Mucosa of gallbladder (tissue), 1 donor: Measurements from ENCODE around the gene SLC25A21. TPM values are rescaled to one million over a fixed set of nuclear protein-coding genes. Genes with fewer than 3 reads are reported as not detected.

Source experiments
- DNase-seq: peaks from one replicate; pipeline ENCODE4 v3.0.0-alpha.2; 2020; ENCODE audit warnings: low spot score
- total RNA-seq: library from RNA; stranded (reverse); gene quantifications from one replicate; pipeline ENCODE4 v1.2.1, GENCODE V29; 2021
- donor health status: DM: no; HTN: no; CAD: no.

SLC25A21 gene
- total RNA-seq, 1 donor from 2014 or later = 1.6 TPM

DNA sequence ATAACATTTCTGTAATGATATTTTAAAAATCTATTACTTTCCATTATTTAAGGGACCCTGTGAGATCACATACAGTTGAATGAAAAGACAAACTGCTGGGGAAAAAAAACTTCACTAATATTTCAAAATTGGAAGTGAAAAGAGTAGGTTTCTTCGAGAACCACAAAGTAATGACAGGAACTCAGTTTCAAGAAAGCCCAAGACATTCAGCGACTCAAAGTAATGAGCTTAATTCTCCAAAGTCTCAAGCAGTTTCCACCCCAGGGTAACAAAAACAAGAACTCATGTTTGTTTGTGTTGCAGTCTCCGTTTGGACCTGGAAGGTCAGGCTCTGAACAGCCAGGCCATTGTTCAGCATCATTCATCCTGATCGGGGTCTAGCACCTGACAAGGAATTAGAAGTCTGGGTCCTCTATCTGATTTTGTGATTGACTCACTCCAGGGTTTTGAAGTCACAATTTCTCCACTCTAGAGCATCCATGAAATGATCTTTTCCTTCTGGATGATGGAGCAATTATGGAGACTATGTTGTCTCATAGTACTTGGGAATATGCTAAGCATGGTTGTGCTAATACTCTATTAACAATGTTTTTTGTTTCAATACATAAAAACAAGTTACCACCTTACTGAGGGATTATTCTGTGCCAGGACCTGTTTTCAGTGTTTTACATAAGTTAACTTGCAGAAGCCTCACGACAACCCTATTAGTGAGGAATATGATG, 126.9 kb downstream of the SLC25A21 start:
- no peak for DNase-seq

DNA sequence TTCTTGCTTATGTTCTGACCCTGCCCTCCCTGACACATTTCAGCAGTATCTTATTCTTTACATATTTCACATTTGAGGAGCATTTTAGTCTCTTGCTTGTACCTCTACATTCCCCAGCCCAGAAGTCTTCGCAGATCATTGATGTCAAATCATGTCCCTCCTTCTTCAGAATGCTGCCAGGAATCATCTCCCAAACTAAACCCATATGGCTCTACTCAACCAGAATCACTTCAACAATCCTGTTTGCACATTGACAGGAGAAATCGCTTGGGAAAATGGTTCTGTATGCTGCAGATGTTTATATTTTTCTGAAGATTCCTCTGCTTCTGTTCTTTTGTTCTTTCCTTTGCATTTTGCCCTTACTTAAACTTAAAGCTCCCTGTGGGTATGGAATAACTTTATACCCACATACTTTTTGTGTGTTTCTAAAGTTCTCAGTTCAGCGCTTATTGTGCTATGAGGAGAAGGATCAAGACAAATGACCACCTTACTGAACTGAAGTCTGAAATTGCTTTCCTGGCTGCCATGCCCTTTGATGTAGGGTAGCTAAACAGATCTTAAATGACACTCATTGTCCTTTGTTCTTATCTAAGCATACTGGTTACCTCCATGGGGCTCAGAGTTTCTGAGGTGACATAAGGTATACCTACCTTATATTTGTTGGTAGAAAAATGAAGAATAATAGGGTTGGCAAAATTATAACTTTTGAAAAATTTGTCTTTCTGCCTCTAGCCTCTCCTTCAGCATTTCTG, 134.6 kb downstream of the SLC25A21 start:
- DNase-seq = no peak

DNA sequence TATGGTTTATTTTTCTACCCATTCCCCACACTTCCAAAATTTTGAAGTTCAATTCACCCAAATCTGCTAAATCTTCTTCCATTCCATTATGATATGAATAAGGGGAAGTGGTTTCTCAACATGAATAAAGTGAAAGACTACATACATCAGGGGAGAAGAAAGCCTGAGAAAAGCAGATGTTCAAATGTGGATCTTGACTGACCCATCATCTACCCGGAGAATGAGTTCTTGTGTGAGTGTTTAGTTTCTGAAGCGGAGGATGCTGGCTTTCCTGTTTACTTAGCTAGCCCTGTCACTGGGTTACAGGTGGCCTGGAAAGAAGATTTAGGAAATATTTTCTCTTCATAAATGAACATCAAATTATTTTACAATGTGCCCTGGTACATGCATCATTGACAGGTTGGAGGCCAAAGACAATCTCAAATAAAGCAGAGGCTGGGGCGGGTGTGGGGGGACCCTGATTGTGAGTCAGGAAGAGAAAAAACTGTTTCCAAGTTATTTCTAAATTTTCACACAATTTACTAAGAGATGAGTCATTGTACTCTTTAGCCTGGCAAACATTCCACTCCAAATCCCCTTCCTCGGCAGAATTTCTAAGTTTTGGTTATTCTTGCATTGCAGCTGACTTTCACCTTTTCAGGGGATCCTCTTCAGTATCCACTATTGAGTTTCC, 135.6 kb downstream of the SLC25A21 start:
- no peak for DNase-seq

DNA sequence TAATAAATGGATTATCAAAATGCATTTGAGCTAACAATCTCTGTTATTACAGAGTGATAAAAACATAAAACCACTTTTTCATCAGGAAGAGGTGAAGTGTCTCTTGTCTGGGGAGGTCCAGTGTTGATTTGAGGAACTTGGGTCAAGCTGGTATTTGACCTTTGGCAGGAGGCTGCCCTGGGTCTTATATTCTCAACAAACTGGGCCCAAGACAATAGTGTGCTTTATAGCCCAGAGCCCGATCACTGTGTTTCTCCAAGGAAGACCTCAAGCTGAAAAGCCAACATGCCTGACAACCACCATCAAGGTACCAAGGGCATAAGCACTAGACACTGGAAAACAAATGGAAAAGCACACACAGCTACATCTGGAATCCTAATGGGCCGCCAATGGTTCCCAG, 137.0 kb downstream of the SLC25A21 start:
- no peak for DNase-seq

DNA sequence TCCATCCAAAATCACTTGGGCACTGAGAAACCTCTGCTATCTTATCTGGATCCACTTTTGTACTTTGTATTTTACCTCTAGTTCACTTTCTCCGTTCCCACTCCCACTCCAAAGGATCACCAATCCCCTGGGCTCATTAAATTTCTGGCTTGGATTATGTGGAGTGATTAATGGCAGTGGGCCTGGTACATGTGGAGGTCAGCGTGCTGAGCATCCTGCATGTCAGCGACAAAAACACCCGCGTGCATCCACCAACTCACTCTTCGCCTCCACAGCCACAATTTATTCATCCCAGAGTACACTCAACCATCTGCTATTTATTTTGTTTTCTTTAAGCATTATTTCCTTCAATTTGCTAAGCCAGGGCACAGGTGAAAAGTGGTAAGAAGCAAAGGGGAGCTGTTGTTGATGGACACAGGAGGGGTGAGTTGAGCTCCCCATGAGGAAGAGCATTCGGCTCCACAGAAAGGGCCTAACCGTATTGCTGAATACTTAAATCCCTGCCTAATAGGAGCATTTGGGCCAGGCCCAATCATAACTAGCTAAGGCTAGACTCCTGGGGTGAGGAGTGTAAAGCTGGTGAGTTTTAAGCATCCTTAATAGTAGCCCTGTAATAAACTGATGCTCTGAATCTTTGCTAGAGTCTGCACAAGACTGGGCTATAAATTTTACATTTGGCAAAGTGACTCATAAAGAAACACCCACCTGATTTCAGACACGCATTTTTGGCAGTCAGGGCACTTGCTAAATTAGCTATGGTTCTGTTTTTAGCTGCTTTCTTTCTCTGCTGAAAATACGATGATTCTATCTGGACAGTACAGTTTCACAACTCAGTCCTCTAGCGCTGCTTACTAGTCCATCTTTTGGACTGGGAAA, 137.8 kb downstream of the SLC25A21 start:
- no peak for DNase-seq

DNA sequence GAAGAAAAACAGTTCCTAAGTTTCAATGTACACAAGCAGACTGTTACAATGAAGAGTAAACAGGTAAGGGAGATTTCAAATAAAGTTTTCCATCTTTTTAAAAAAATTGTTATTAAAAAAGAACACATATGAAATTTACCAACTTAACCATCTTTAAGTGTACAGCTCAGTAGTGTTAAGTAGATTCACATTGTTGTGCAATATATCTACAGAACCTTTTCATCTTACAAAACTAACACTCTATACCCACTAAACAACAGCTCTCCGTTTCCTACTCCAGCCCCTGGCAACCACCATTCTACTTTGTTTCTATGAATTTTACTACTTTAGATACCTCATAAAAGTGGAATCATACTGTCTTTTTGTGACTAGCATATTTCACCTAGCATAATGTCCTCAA, 139.5 kb downstream of the SLC25A21 start:
- DNase-seq = no peak

DNA sequence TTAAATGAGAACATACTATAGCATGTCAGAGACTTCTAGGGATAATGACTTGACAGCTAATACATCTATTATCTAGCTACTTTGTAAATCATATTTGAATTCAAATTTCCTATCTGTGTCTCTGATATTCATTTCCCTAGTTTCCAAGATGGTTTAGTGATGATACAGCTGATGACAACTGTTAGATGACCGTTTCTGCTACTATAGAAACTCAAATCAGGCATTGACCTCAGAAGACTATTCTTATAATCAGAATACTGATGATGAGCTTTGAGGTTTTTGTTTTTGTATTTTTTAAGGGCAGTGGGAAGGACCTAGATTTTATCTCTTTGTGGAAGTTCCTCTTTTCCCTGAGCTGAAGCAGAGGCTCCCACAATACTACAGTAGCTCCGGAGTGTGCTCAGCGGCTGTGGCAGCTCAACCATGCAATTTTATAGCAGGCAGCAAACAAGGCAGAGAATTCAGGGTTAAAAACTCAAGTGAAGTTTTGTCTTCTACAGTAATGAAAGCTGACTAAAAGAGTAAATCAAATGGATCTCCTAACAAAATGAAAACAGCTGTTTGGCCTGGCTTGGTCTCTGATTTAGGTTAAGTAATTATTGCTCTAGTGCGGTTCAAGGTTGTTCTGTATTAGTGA, 145.1 kb downstream of the SLC25A21 start:
- DNase-seq = no peak

DNA sequence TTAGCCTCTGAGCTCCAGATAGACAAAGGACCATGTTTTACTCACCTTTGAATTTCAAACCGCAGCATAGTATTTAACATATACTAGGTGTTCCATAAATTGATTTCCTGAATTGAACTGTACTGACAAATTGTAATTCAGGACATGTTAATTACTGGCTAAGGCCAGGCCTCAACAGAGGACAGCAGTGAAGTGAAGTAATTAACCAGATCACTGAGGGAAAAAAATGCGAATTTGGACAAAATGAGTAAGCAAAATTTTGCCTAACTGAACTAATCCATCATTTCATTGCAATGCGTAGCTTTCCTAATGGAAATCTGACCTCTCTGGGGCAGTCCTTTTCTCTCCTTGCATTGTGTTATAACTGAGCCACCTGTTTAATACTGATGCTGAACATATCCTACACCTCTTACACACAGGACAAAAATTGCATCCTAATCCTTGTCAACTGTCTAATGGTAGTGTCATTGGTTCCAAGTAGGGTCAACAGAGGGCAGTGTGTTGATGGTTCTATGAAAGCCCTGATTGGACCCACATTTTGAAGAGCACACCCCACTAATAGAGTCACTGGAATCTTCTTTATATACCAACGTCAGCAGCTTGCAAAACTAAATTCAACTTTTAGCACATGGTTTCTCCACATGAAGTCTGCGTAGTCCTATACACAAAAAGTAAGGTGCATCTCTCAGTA, 148.4 kb downstream of the SLC25A21 start:
- no peak for DNase-seq

DNA sequence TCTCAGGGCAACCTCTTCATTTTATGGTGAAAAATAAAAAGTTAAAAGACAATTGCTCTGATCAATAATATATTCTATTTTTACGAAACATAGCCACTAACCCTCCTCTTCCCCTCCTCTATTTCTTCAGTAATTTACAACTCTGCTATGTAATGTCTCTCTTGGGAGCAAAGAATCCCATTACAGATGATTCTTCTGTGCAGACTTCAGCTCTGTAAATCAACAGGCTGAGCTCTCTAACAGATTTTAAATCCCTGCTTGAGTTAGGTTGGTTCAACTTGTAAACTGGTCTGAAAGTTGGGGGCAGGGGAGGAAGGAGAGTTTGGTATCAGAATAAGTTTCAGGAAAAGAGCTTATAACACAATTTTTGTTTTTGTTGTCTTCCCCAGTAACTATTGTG, 151.0 kb downstream of the SLC25A21 start:
- DNase-seq = no peak

DNA sequence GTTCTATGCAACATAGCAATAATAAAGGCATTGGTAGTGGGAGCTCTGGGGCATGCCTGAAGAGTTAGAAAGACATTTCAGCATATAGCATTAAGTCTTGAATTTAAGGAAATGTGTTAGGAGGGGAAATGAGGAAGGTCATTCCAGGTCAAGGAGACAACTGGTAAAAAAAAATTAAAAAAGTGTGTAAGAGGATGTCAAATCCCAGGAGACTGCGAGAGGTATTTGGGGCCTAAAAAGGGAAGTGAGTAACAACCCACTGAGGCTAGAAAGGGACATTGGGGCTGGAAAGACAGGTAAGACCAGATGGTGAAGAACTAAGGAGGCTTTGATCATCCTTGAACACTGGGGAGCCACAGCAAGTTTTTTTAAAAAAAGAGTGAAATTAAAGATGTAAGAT, 152.9 kb downstream of the SLC25A21 start:
- no peak for DNase-seq

DNA sequence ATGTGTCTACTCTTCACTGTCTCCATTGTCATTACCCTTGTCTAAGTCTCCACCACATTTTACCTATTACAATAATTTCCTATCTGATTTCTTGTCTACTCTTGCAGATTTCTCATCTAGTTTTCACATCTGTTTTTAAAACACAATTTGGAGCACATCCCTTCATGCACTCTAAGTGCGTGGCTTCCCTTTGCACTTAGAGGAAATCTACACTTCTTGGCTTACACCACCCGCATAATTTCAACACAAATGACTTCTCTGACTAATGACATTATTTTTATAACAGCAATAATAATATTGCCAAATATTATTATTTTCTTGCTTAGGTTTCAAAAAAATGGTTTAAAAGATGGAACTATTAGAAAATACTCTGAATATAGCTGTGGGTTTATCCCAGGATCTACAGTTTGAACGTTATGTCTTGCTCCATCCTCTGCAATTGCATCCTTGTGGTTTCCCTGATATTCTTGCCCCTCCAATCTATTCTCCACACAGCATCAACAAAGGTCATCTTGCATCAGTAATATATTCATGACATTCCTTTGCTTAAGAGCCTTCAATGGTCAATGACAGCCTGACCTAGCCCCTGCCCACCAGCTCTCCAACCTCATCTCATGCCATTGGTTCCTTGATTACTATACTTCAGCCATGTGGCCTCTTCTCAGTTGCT, 153.7 kb downstream of the SLC25A21 start:
- no peak for DNase-seq

DNA sequence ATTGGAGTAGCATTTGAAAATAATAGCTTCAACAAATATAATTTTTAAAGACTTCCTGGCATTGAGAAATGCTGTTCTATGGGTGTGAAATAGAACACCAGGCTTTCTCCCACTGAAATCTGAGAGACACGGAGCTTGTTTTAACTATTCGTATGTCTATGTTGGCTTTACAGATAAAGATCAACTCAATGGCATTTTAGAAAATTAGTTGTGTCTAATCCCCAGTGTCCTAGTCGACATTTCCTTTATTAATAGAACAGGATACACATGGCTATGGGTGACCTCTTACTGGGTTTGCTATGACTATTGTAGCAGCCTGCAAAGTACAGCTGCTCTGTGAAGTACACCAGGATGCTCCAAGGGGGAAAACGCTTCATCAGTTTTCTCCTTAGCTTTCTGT, 159.3 kb downstream of the SLC25A21 start:
- DNase-seq = no peak

DNA sequence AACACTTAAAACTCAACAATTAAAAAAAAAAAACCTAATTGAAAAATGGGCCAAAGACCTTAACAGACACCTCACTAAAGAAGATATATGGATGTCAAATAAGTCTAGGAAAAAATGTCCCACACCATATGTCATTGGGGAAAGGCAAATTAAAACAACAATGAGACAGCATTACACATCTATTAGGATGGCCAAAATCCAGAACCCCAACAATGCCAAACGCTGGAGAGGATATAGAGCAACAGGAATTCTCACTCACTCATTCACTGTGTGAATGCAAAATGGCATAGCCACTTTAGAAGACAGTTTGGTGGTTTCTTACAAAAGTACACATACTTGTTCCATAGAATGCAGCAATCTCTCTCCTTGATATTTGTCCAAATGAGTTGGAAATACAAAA, 173.7 kb downstream of the SLC25A21 start:
- DNase-seq = no peak

DNA sequence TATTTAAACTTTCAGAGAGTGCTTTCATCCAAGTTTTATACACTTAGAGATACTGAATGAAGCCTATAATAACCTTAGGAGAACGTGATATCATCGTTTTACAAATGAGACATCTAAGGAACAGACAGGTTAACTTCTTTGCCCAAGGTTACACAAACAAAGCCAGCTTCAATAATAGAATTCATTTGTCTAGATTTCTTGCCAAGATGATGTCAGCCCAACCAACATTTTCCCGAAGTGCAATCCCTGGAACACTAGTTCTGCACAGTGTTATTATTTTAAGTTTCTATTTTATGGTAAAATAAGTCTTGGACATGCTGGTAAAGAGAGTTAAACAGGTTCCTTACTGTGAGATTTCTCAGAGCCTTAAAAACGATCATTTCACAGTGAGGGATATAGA, 174.6 kb downstream of the SLC25A21 start:
- DNase-seq = no peak

DNA sequence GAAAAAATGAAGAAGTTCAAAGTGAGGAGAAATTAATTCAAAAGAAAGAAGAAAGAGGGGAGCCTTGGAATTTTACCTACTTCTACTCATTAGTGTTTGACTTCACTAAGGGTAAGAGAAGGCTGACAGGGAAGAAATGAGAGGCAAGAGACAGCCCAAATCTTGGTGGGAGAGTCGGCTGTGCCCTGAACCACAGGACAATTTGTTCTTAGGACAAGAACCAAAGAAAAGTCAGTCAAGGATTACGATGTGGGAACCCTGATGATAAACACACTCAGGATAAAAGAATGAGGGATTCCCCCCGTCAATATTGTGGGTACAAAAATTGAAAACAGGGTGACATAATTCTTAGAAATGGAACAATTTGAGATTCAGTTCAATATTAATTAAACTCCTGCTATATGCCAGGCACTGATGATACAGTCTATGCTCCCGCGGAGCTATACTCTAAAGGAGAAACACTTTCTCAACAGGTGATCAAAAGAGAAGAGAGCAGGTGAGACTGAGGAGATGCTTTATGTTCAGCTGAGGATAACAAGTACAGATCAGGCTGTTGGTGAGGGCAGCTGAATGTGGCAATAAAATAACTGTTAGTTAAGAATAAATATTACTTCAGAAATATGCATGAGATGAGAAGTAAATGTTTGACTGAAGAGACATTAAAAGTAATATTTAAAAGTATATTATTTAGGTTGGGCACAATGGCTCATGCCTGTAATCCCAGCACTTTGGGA, 175.4 kb downstream of the SLC25A21 start:
- no peak for DNase-seq

DNA sequence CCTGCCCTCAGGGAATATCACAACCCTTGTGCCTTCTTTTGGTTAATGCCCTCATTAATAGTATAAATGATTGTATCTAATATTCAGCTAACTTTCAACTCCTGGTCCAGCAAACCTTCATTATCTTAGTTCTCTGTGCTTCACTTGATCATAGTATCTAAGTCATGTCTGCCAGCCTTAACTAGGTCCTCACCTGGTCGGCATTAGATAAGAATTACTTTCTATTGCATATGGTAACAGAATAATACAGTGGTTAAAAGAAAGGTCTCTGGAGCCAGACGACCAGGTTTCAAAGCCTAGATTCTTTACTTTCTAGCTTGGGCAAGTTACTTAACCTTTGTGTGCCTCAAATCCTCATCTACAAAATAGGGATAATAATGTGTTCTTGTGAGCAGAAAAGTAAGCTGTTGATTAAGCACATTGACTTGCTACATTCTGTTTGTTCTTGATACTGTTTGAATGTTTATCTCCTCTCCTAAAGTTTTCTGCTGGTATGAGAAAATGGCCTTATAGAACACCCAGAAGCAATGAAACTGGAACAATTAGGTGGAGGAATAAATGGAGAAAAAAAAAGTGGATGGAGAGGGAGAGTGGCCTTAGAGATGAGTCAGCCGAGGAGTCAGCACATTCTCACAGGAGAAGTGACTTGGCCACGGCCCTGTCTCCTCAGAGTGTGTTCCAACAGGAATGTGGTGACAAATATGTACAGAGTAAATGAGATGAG, 176.1 kb downstream of the SLC25A21 start:
- no peak for DNase-seq

DNA sequence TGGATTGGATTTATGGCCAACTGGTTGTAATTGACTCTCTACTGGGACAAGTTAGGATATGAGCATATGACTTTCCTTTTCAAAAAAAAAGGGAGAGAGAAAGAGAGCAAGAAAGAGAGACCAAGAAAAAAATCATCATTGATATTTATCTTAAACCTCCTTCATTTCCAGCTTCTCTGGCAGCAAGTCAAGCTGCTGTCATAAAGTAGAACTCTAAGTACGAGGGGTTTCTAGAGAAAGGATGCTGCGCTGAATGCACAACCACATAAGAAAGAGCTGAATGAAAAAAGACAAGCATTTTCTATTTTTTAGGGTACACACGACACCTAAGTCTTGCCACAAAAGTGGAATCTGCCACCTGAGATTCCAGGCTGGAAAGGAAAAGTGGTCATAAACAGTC, 182.6 kb downstream of the SLC25A21 start:
- DNase-seq = no peak

DNA sequence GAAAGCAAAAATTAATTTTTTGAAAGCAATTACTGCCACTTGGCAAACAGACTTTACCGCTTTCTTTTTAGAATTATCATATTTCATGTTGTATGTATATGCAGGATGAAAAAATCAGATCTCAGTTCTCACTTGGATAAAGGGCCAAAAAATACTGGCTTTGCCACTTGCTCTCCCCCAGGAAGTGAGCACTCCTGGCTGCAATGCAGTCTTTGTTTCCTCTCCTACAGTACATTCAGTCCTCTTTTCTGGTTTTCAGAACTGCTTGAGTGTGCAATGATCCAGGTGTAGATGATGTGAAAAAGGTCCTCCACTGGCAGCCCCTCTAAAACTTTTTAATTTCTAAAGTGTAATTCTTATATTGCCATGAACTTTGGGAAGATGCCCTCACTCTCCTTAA, 183.4 kb downstream of the SLC25A21 start:
- DNase-seq = no peak

DNA sequence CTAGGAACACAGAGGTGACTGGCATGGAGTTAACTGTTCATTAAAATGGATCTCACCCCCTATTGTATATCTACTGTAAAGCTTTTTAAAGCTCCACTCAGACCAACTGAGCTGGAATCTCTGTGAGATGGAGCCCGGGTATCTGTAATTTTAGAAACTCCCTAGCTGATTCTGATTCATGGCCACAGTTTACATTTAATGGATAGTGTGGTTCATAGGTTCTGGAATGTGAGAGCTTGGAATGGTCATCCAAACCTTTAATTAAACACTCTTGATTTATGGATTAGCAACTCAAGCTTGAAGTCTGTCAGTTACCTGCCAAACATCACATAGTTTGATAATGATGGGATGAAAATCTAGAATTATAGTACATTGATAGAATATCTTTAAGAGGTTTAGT, 183.8 kb downstream of the SLC25A21 start:
- DNase-seq = no peak
